ENCODE measurements around the gene CDH22.

DNA sequence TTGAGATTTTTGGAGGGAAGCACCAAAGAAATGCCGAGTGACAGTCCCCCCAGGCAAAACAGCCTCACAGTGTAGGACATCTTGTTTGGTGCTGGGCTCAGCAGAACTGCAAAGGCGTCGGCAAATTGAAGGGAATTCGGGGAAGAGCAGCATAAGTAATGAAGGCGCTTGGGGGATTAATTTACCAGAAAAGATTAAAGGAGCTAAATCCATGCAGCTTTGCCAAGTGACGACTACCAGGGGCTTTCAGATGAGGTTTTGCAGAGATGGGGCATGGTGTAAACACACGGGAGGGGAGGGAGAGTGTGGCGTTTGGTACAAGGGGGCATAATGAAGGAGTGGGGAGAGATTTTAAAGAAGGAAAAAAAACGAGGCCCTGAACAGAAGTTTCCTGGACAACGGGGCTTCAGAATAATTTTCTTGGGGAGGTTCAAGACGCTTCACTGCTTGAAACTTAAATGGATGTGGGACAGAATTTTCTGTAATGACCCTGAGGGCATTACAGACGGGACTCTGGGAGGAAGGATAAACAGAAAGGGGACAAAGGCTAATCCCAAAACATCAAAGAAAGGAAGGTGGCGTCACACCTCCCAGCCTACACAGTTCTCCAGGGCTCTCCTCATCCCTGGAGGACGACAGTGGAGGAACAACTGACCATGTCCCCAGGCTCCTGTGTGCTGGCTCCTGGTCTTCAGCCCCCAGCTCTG, 45.4 kb upstream of the CDH22 start:
- TF ChIP-seq NFRKB (IDR thresholded peaks at IDR 0.05) (no peak), SP1 (IDR thresholded peaks at IDR 0.05) (no peak), ARNT (IDR thresholded peaks at IDR 0.05) (no peak), ELF4 (IDR thresholded peaks at IDR 0.05) (no peak), CTBP1 (IDR thresholded peaks at IDR 0.05; ENCODE audit: borderline replicate concordance) (no peak), TARDBP (IDR thresholded peaks at IDR 0.05) (no peak), FOXK2 (IDR thresholded peaks at IDR 0.05) (no peak), LEF1 (IDR thresholded peaks at IDR 0.05; ENCODE audit: borderline replicate concordance) (no peak), FOXA1 (IDR thresholded peaks at IDR 0.05) (no peak)
- TF ChIP-seq, protein P1, sequence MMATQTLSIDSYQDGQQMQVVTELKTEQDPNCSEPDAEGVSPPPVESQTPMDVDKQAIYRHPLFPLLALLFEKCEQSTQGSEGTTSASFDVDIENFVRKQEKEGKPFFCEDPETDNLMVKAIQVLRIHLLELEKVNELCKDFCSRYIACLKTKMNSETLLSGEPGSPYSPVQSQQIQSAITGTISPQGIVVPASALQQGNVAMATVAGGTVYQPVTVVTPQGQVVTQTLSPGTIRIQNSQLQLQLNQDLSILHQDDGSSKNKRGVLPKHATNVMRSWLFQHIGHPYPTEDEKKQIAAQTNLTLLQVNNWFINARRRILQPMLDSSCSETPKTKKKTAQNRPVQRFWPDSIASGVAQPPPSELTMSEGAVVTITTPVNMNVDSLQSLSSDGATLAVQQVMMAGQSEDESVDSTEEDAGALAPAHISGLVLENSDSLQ (IDR thresholded peaks at IDR 0.05): no peak
